ENCODE data around the gene TM4SF4.

TM4SF4 gene

DNA sequence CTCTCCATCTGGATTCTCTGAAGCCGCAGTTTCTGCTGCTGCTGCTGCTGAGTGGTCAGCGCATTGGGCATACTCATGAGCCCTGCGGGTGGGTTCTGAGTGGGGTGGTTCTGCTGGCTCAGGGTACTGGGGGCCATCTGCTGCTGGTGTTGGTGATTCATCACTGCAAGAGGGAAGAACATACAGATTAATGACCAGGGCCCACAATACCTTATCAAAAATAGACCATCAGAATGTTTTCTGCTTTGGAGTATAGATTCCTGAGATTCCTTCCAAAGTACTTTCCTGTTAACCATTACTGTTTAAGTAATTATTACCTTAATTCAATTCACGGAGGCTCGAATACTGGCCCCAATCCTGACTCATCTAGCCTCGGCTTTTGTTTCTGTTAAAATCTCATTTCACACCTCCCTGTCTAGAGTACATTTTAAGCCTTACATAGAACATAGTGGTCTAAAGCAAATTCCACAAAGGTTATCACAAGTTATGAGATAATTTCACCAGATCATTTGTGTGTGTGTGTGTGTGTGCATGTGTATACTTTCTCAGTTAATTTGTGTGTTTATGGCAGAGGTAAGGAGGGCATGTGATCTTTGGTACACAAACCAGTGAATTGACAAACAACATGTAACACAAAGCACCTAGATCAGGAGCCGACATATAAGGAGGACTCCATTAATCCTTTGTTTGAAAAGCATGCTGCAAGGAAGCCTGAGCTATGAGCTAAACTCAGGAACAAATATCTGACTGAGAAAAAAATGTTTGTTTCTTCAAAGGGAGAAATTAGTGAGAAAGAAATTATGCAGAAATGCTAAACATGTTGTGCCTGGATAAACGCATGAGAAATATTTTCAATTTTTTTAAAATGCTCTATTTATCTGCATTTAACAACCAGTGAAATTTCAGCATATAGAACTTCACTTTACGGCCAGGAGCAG is 68.1 kb downstream of the TM4SF4 start:
- ChIA-PET CTCF (interaction anchor here (0.6 to 2.8 kb wide), 4 partner anchors 12 to 174 kb away, joined by 3 to 16 read pairs (median 9); no protein-coding TSS in a partner anchor), POLR2A (interaction anchor here (2.5 kb wide), 1 partner anchor 115 kb away, joined by 21 read pairs; the partner anchor contains the start of gene WWTR1)
- H3K4me3 ChIP-seq (ENCODE audit: low read depth, low read length) = no peak overlapping the region
- DNase-seq (ENCODE audit: low read depth, low spot score) = no peak
- no peak for TF ChIP-seq CTCF (IDR thresholded peaks at IDR 0.05; ENCODE audit: insufficient read depth, low read length, missing control alignments)

GRCh38 chr3:149545049-149545448 is 70.6 kb downstream of the TM4SF4 start:
- H3K4me3 ChIP-seq (ENCODE audit: low read depth, low read length) = no peak overlapping the region
- no peak for DNase-seq (ENCODE audit: low read depth, low spot score)
- ChIA-PET POLR2A (no interaction called here), CTCF (interaction anchor here (0.7 to 1.8 kb wide), 4 partner anchors 10 to 23 kb away, joined by 3 to 4 read pairs (median 3); no protein-coding TSS in a partner anchor)
- TF ChIP-seq CTCF (IDR thresholded peaks at IDR 0.05; ENCODE audit: insufficient read depth, low read length, missing control alignments) = no peak

GRCh38 chr3:149547413-149547812 is 72.9 kb downstream of the TM4SF4 start:
- DNase-seq (ENCODE audit: low read depth, low spot score) = no peak
- ChIA-PET CTCF (interaction anchor here (0.9 to 3.4 kb wide), 6 partner anchors 16 to 205 kb away, joined by 3 to 19 read pairs (median 4); no protein-coding TSS in a partner anchor), POLR2A (interaction anchor here (1.2 kb wide), 1 partner anchor 110 kb away, joined by 3 read pairs; the partner anchor contains the start of gene WWTR1)
- H3K4me3 ChIP-seq (ENCODE audit: low read depth, low read length) = no peak overlapping the region
- TF ChIP-seq CTCF (IDR thresholded peaks at IDR 0.05; ENCODE audit: insufficient read depth, low read length, missing control alignments) = no peak

GRCh38 chr3:149547954-149548668 is 73.6 kb downstream of the TM4SF4 start:
- CTCF ChIA-PET = interaction anchor here (1.1 to 3.4 kb wide), 4 partner anchors 17 to 169 kb away, joined by 3 to 19 read pairs (median 10); no protein-coding TSS in a partner anchor
- H3K4me3 ChIP-seq (ENCODE audit: low read depth, low read length) = no peak overlapping the region
- POLR2A ChIA-PET = interaction anchor here (0.8 to 0.9 kb wide), 2 partner anchors 13 to 110 kb away, joined by 3 to 4 read pairs; partner anchors contain the start of gene WWTR1
- peak; percentile 46 for DNase-seq (ENCODE audit: low read depth, low spot score)
- TF ChIP-seq CTCF (IDR thresholded peaks at IDR 0.05; ENCODE audit: insufficient read depth, low read length, missing control alignments) = no peak

DNA sequence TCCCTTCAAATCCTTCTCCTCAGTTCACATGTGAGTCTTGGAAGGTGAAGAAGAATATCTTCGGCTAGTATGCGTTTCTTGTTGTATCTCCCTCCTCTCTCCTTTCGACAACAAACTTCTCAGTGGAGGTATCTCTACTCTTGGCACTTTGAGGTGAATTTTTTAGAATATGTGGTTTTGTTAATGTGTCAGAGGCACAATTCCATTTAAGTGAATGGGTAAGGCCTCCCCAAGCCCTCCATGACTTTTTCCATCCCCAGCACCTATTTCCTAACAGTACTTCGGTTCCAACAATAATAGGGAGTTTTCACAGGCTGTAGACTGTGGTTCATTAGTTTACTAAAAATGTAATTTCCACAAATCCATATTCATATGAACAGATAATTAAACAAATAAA is 74.2 kb downstream of the TM4SF4 start:
- no peak overlapping the region for H3K4me3 ChIP-seq (ENCODE audit: low read depth, low read length)
- TF ChIP-seq CTCF (IDR thresholded peaks at IDR 0.05; ENCODE audit: insufficient read depth, low read length, missing control alignments) = no peak
- CTCF ChIA-PET = interaction anchor here (3.2 to 3.4 kb wide), 2 partner anchors 18 to 21 kb away, joined by 17 to 19 read pairs; no protein-coding TSS in a partner anchor
- POLR2A ChIA-PET = interaction anchor here (0.9 kb wide), 1 partner anchor 14 kb away, joined by 3 read pairs; no protein-coding TSS in a partner anchor
- DNase-seq (ENCODE audit: low read depth, low spot score) = no peak
